Raji (cell line): Measurements from ENCODE around the gene ZNF592.

Experiments used
- POLR2A ChIP-seq: IDR thresholded peaks from 2 replicates; pipeline ENCODE4 v1.6.1; 2011; ENCODE audit warnings: low read depth, low read length, control low read depth; ENCODE audit not compliant: insufficient read depth

The ZNF592 gene

DNA sequence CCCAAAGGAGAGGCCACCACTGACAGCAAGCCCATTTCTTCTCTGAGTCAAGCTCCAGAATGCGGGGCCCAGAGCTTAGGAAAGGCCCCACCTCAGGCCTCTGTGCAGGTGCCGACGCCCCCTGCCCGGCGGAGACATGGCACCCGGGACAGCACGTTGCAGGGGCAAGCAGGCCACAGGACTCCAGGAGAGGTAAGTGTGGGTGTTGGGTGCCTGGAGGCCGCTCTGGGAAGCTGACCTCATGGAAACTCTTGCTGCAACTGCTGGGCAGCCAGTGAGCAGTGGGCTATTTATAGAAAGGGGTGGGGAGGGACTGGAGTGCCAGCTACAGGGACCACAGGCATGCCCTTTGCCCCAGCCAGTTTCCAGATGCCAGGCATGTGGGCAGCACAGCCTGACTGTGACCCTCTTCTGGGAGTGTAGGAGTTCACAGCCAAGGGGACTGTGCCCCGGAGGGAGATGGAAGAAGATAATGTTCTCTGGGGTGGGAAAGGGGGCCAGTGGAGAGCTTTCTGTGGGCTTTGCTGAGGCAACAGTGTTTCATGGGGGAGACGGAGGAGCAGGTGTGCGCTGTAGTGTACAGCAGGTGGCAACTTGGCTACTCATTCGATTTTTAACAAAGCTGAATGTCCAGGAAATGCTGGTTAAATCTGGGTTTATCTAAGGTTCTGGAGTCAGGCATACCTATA lies 92.5 kb downstream of the ZNF592 start:
- no peak for TF ChIP-seq POLR2A

DNA sequence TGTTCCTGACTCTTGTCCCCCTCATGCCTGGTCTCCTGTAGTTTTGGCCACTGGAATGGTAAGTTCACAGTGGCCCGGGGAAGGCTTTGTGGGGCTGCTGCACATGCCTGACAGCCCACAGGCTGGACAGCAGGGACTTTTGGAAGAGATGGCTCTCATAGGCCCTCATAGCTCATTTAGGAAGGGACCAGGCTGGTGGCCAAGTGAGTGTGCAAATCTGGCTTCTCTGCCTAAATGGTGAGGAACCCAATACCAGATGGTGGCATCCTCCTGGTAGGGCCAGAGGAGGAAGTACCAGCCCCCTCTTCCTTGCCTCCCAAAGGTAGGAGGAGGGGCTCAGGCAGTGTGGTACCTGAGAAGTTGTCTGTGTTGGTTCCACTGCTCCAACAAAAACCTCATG lies 94.4 kb downstream of the ZNF592 start:
- no peak for TF ChIP-seq POLR2A

DNA sequence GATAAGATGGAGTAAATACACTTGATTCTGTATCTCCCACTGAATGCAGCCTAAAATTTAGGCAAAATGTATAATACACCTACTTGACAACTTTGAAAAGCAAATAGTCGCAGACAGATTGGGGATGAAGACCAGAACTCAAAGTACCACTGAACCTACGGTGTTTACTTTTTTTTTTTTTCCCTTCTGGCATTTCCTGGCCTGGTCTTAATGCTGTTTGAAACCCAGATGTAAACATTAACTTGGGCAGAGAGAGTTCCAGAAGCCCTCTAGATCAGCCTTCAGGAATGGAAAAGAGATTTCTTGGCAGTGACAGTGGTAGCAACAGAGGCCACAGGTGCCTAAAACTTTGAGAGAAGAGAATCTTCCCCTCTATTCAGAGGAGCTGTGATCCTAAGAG lies 96.6 kb downstream of the ZNF592 start:
- no peak for TF ChIP-seq POLR2A

DNA sequence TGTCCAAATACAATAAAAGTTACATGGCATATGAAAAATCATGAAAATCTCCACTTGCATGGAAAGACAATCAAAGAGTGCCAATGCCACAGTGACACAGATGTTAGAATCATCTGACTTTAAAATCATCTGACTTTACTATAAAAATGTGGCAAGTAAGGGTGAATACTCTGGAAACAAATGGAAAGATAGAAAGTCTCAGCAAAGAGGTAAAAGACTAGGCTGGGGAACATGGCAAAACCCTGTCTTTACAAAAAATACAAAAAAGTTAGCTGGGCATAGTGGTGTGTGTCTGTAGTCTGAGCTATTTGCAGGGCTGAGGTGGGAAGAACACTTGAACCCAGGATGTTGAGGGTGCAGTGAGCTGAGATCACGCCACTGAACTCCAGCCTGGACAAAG lies 97.9 kb downstream of the ZNF592 start:
- TF ChIP-seq POLR2A = no peak

DNA sequence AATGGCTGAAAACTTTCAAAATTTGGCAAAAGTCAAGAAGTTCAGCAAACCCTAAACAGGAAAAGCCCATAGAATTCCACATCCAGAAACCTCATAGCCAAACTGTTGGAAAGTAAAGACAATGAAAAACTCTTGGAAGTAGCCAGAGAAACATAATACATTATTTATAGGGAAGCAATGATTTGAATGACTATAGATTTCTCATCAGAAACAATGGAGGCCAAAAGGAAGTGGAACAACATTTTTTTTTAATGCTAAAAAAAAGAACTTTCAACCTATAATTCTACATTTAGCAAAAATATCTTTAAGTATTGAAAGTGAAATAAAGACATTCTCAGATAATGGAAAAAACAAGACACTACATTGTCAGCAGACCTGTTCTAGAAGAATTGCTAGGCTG lies 99.0 kb downstream of the ZNF592 start:
- TF ChIP-seq POLR2A = no peak

DNA sequence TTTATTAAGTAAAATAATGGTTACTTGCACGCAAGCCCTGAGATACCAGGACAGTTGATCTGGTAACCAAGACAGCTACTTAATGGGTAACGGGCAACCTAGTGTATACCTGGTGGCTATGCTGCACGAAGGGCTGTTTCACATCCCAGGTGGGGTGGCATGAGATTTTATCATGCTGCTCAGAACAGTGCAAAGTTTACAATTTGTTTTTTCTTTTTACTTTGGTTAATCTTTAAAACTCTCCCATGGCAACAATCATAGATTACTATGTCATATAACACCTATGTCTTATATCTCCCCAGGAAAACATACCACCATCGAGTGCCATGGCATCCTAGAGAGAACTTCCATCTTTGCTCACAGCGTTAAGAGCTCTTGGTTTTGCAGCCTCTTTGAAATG lies 103.8 kb downstream of the ZNF592 start:
- TF ChIP-seq POLR2A = no peak

DNA sequence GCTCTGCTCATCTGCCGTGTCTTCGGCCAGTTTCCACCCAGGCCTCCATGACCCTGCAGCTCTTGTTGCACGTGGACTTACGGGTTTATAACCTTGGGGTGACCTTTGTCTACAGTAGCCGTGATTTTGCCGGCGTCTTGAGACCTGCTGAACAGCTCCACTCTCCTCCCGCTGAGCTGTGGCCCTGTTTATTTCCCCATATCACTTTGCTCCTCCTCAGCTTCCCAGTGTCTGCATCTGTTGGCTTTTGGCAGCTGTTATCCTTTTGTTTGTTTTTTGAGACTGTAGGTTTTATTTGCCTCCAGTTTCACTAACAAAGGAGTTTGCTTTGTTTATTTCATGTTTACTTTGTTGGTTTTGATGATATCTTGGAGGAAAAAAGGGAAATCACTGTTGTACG lies 106.7 kb downstream of the ZNF592 start:
- no peak for TF ChIP-seq POLR2A

DNA sequence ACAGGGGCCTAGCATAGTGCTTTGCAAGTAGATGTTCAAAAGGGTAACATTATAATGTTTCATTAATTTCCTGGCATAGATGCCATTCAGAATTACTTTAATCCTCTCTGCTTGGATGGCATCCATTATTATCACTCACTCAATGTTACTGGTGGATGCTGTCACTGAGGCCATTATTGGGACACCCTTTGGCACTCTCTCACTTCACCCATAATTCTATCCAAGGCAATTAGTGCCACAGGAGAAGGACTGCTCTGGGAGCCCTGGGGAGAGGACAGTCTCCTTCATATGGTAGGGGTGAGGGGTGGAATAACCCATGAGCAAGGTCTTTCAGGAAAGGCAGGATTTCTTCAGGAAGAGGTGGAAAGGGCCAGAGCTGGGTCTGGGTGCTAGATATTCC lies 107.4 kb downstream of the ZNF592 start:
- TF ChIP-seq POLR2A = no peak
